Activated gamma-delta T cell treated with anti-CD3 and anti-CD28 coated beads, Interleukin-2, amount 50 U/mL, for 16 hours (primary cell): Measurements from ENCODE around the gene ZNF723.
"Not testable (repeated sequence)": the region's sequence is repeated elsewhere in the genome, so short reads cannot be mapped to it uniquely, and the experiment has no call there.

ENCODE experiments used
- DNase-seq: peaks from one replicate; pipeline ENCODE4 v3.0.0-alpha.2; 2020; ENCODE audit warnings: low read depth

Gene ZNF723

GRCh38 chr19:22832031-22832762 lies at the start of gene ZNF723:
TSS of gene ZNF723 (plus strand) at chr19:22832291. CDS start at chr19:22832380, 89 bp downstream.
- DNase-seq: no peak

GRCh38 chr19:22783651-22784410 lies 48.3 kb upstream of the ZNF723 start, which contains the start of gene ZNF99:
TSS of gene ZNF99 (minus strand) at chr19:22784151. CDS start at chr19:22784016, 135 bp downstream.
- DNase-seq: no peak

DNA sequence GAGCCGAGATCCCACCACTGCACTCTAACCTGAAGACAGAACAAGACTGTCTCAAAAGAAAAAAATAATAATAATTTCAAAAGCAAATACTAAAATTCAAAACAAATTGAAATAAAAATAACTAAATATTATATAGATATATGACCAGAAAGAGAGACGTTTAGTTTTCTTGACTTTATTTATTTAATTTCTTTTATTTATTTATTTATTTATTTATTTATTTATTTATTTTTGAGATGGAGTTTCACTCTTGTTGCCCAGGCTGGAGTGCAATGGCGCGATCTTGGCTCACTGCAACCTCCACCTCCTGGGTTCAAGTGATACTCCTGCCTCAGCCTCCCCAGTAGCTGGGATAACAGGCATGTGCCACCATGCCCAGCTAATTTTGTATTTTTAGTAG lies 39.2 kb upstream of the ZNF723 start:
- DNase-seq: not testable (repeated sequence)

DNA sequence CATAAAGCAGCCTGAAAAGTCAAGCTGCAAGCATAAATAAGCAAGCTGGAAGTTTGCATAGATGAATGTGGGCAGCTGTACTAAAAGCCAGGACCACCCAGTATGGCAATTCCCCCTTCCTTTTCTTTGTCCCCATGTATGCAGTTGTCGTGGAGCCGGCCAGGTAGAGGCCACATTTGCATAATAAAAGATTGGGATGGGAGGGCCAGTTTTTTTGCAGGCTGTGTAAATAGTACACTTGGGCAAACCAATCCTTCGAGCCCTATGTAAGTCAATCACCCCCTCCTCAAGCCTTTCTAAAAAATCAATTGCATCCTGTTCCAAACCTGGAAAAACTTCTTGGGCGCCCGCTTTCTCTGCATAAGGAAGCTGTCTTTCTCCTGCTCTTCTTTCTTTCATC lies 35.1 kb upstream of the ZNF723 start:
- no peak for DNase-seq

DNA sequence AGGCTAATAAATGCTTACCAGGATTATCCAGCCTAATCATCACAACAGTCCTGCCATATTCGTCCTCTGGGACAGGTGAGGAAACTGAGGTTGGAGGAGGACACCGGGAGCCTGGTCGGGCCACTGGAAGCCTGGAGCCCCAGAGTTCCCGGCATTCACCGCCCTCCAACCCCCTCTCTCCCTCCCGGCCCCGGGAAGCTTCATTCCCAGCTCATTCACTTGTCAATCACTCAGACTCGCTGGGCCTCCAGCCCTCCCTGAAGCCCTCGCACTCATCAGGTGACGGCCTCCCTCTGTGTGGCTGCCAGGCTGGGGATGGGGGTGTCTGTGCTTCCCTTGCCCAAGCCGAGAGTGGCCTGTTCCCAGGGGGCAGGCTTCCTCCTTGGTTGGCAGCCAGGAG lies 25.7 kb upstream of the ZNF723 start:
- DNase-seq: no peak

GRCh38 chr19:22807061-22807835 lies 24.8 kb upstream of the ZNF723 start:
- DNase-seq: no peak

- no peak for DNase-seq
These were observed 18.0 kb upstream of the ZNF723 start for GRCh38 chr19:22814124-22814523.

DNA sequence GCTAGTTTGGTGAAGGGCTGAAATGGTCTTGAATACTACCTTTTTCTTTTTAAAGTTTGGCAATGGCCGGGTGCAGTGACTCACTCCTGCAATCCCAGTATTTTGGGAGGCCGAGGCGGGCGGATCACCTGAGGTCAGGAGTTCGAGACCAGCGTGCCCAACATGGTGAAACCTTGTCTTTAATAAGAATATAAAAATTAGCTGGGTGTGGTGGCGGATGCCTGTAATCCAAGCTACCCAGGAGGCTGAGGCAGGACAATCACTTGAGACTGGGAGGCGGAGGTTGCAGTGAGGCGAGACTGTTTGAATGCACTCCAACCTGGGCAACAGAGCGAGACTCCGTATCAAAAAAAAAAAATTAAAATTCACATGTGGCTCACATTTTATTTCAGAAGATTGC lies 880 bp upstream of the ZNF723 start:
- no peak for DNase-seq

GRCh38 chr19:22857713-22858320 lies 25.7 kb downstream of the ZNF723 start:
- not testable (repeated sequence) for DNase-seq

DNA sequence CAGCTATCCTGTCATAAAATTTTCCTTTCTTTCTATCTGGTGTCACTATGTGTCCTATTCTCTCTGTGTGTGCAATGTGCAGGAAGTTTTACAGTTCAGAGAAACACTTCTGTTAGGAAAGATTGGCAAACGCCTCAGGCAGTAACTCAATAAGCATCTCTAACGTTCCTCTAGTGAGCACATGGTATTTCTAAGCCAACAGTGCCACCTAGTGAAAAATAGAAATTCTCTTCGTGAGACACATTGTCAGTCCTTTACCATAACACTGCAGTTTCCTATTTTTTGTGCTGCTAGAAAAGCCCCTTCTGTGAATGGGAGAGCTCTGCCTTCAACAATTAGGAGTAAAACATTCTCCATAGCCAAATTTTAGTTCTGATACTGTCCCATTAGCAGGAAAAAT lies 50.7 kb downstream of the ZNF723 start:
- no peak for DNase-seq

DNA sequence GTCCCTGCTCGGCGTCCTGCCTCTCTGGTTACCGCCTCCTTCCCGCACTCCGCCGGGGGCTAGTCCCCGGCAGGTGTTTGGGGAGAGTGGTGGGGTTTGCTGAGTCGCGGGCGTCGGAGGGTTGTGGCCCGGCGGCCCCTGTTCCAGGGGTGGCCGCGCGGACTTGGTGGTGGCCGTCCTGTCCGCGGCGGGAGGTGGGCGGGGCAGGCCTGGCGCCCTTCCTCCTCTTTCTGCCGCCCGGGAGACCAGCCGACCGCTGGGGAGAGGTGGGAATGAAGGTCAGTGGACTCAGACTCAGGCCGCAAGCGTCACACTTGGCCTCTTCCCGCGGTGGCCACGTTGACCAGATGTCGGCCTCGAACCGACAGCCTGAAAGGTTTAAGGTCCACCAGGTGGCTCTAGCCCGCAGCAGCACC lies 61.8 kb downstream of the ZNF723 start:
- no peak for DNase-seq

DNA sequence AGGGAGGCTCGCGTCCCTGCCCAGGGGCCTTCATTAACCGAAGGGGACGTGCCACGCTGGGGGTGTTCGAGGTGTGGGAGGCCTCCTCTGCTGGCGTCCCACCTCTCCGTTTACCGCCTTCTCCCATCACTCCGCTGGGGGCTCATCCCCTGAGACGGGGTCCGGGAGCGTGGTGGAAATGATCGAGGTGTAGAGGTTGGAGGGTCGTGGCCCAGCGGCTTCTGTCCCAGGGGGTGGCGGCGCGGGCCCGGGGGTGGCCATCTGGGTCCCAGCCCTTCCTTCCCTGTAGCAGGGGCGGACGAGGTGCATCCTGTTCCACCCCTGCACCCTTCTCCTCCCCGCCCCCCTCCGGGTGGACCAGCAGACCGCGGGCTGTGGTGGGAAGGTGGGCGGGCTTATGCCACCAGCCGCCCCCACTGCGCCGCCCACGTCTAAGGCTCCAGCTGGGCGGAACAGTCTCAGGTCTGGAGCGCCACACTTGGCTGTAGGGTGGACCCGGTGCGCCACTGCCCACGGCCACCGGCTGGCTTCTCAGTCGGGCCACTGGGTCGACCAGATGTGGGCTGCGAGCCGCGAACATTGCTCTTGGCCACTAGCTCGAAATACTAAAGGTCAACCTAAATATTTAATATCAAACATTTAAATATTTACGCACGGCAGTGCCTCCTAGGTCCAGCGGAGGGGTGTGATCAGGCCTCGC lies 69.5 kb downstream of the ZNF723 start:
- DNase-seq: no peak
